Raji (cell line): ENCODE data around the gene OR7G1.

Experiments
- POLR2A ChIP-seq: IDR thresholded peaks from 2 replicates; pipeline ENCODE4 v1.6.1; 2011; ENCODE audit warnings: low read depth, low read length, control low read depth; ENCODE audit not compliant: insufficient read depth

The OR7G1 gene

GRCh38 chr19:9128171-9128570 lies 12.6 kb upstream of the OR7G1 start:
- TF ChIP-seq POLR2A: no peak

GRCh38 chr19:9126900-9127405 lies 11.4 kb upstream of the OR7G1 start, which contains the start of gene OR7G3:
Gene OR7G3 (minus strand): TSS chr19:9126950. CDS start chr19:9126950, 0 bp downstream.
- TF ChIP-seq POLR2A: no peak

GRCh38 chr19:9116547-9116946 lies 984 bp upstream of the OR7G1 start:
- TF ChIP-seq POLR2A: no peak

- TF ChIP-seq POLR2A: no peak
Measured at GRCh38 chr19:9109959-9110358, 5.6 kb downstream of the OR7G1 start.

- no peak for TF ChIP-seq POLR2A
Measured at GRCh38 chr19:9107375-9107774, 8.2 kb downstream of the OR7G1 start, which contains the start of gene OR7G2. Gene OR7G2 (minus strand): TSS chr19:9107475. CDS start chr19:9103243, 4,232 bp downstream.

- no peak for TF ChIP-seq POLR2A
Measured at GRCh38 chr19:9086761-9087160, 28.8 kb downstream of the OR7G1 start, which contains the start of gene OR1M1. Gene OR1M1 (plus strand): TSS chr19:9087061. CDS start chr19:9093245, 6,184 bp downstream.

- no peak for TF ChIP-seq POLR2A
Measured at GRCh38 chr19:9078651-9079050, 36.9 kb downstream of the OR7G1 start.

- no peak for TF ChIP-seq POLR2A
Measured at GRCh38 chr19:9076901-9077300, 38.7 kb downstream of the OR7G1 start.

- no peak for TF ChIP-seq POLR2A
Measured at GRCh38 chr19:9075064-9075949, 40.3 kb downstream of the OR7G1 start.

- no peak for TF ChIP-seq POLR2A
Measured at GRCh38 chr19:9073806-9074205, 41.8 kb downstream of the OR7G1 start.

GRCh38 chr19:9070066-9070465 lies 45.5 kb downstream of the OR7G1 start:
- TF ChIP-seq POLR2A: no peak

- TF ChIP-seq POLR2A: no peak
Measured at GRCh38 chr19:9065457-9066014, 50.0 kb downstream of the OR7G1 start.
